GM18498 (cell line): Measurements from ENCODE around the gene DISC1.
"Not testable (repeated sequence)": the region's sequence is repeated elsewhere in the genome, so short reads cannot be mapped to it uniquely, and the experiment has no call there.

ENCODE experiments used
- ATAC-seq: cut with Tn5 transposase; IDR thresholded peaks from one replicate; pipeline ENCODE4 v1.9.1; 2021; ENCODE audit warnings: mild to moderate bottlenecking, moderate library complexity; ENCODE audit not compliant: unreplicated experiment

DISC1 gene

DNA sequence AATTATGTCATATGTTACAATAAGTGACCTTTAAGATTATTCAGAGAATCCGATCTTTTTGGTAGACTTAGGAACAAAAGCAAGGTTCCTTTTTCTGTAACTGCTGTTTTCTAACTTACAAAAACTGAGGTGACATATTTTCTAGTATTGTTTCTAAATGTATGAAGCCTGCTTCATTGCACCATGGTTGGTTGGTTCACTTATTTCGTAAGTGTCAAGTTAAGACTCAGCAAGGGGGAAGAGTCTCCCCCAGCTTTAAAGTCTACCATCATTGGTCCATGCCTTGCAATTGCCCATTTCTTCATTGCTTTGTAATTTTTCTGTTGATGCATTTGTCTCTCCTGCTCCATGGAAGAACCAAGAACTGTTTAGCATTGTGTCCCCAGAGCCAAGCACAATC is 136.9 kb downstream of the DISC1 start:
- ATAC-seq, result no peak

DNA sequence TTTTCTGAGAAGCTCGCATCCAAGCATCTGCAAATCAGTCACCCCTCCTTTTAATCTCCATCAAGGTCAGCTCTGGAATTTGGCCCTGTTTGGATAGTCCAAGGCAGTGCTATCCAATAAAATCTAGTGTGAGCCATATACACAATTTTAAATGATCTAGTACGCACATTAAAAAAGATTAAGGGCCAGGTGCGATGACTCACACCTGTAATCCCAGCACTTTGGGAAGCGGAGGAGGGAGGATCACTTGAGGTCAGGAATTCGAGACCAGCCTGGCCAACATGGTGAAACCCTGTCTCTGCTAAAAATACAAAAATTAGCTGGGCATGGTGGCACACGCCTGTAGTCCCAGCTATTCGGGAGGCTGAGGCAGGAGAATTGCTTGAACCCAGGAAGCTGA is 139.2 kb downstream of the DISC1 start:
- not testable (repeated sequence) for ATAC-seq

- no peak for ATAC-seq
Measured at GRCh38 chr1:231767471-231767870, 140.9 kb downstream of the DISC1 start.

- no peak for ATAC-seq
Measured at GRCh38 chr1:231768416-231768815, 141.8 kb downstream of the DISC1 start.

- ATAC-seq, result no peak
Measured at GRCh38 chr1:231770506-231771175, 144.1 kb downstream of the DISC1 start.

GRCh38 chr1:231774719-231775335 is 148.2 kb downstream of the DISC1 start:
- ATAC-seq, result no peak

DNA sequence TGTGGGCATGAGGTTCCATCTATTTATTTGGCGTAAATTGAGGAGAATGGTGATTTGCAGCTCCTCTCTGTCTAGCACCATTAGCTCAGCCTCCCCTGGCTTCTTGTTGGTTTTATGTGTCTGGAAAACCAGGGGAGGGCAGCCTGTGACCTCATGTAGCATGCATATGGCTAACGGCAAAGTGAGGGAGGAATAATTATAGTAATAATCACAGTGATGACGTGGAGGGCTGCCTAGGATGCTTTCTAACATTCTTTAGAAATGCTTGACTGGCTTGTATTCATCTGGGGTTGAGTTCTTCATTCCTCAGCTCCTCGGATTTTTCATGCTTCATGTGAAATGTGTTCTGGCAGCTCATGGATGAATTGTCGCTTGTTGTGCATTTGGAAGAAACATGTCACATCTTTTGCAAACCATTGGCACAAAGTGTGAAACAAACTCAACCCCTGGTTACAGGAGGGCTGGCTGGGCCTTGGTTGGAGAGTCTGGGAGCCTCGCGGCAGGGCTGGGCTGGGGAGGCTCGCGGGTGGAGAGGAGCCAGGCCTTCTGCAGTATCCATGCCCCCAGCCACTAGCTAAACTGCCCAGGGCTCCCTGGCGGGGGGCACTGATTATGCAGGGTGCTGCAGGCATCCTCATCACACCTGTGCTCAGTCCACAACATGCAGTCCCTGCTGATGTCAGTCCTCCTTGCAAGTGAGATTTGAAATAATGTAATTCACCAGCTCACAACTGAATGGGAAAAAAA is 149.6 kb downstream of the DISC1 start:
- ATAC-seq, result no peak

GRCh38 chr1:231776757-231777062 is 150.1 kb downstream of the DISC1 start:
- ATAC-seq, result no peak

DNA sequence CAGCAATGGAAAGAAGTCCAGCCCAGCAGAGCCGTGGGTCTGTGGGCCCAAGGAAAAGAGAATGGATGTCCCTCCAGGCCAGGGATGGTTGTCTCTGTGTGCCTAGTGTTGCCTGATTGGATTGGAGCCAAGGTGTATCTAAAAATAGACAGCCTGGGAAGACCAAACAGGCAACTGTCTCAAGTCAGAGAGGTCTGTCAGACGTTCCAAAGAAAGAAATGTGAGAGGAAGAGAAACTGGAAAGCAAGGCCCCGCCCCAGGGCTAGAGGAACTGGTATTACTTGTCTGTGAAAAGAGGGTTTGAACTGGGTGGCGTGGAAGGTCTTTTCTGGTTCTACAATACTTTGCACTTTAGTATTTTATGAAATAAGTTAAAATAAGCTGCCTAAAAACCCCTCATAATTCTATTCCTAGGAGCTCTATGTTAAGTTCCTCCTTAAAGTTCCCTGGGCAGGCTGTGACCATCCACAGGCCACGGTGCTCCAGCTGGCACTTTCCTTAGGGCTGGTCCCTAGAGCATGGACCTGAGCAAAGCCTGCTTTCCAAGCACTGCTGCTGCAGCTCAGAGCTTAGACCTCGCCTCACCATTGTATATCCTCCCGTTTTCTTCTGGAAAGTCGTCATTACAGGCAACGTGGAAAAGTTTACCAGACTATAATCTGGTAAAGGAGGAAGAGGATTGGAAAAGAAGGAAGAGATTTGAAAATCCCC is 151.6 kb downstream of the DISC1 start:
- ATAC-seq, result no peak

DNA sequence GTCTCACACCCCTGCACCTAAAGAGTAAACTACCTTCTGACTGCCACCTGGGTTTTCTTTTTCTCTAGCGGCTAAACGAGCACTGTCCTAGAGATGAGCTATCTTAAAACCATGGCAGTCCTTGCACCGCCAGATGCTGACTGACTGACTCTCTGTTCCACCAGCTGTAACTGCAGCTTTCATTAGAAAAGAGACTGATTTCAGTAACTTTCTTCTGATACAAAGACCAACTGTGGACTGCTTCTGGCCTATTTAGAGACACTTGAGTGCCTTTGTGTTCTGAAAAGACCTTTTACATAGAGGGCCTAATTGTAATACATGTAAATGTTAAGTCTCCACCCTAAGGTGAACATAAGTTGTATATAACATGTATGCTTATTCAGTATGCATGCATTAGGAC is 152.5 kb downstream of the DISC1 start:
- no peak for ATAC-seq

- ATAC-seq, result no peak
Measured at GRCh38 chr1:231781892-231782291, 155.3 kb downstream of the DISC1 start.

GRCh38 chr1:231785073-231785472 is 158.5 kb downstream of the DISC1 start:
- ATAC-seq, result not testable (repeated sequence)

DNA sequence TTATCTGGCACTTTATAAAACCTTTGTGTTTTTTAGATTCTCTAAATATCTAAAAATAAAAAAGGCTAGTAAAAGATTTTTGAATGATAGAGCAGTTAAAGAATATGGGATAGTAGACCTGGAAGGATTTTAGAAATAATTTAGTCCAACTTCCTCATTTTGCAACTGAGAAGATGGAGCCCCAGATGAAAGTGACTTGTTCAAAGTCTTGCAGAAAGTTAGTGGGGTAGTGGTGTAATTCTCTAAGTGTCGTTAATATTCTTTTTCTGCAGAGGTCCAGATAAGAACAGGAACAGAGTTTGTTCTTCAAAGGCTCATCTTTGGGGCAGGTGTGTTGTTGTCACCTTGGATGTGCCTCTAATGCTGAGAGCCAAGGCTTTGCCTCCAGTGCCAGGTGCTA is 159.5 kb downstream of the DISC1 start:
- no peak for ATAC-seq

DNA sequence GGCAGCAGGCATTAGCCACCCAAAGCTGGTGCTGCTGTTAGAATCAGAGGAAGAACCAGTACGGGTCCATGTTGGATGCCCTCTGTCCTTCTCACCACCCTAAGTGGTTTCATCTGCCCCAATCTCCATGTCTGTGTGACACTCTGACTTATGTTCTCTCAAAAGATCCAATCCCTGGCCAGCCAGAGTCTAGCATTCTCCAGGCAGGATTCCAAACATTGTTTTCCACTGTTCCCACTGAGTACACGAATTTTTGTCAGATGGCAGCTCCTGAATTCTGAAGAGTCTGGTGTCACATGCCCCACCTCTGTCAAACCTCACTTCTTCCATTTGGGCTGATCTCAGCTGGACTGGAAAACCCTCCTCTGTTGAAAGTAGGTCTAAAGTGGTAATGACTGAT is 166.0 kb downstream of the DISC1 start:
- no peak for ATAC-seq

GRCh38 chr1:231793893-231794292 is 167.3 kb downstream of the DISC1 start:
- ATAC-seq, result no peak

GRCh38 chr1:231796141-231796540 is 169.6 kb downstream of the DISC1 start:
- no peak for ATAC-seq

- no peak for ATAC-seq
Measured at GRCh38 chr1:231799363-231799986, 172.9 kb downstream of the DISC1 start.

- ATAC-seq, result no peak
Measured at GRCh38 chr1:231800108-231800507, 173.5 kb downstream of the DISC1 start.

DNA sequence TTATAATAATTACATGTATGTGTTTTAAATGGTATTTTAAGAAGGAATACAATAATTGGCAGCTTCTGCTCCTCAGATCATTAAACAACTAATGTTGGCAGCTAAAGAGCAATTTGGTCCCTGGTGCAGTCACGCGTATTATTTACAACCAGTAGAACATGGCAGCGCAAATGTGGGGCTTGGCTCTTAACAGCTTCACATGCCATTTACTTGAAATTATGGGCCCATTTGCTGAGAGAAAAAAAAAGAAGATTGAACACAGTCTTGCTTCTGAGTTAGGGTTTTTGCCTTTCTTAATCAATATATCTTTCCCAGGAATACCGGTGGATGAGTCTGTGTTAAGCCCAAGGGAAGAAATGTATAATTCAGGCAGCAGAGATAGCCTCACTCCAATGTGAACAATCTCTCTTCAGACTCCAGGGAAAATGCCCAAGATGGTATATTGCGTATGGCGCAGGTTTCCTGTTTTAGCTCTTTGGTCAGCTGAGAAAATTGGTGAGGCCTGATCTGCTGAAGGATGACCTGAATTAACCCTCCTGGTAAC is 174.5 kb downstream of the DISC1 start:
- no peak for ATAC-seq

DNA sequence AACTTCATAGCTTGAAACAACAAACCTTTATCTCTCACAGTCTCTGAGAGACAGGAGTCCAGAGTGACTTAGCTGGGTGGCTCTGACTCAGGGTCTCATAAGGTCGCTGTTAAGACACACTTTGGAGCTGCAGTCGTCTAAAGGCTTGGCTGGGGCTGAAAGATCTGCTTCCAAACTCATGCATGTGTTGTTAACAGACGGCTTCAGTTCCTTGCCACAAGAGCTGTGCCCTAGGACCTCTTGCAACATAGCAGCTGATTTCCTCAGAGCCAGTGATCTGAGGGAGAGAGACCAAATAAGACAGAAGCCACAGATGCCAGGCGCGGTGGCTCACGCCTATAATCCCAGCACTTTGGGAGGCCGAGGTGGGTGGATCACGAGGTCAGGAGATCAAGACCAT is 176.8 kb downstream of the DISC1 start:
- ATAC-seq, result no peak
